ENCODE data around the gene ZNF429. TPM values are rescaled to one million over a fixed set of nuclear protein-coding genes. Genes with fewer than 3 reads are reported as not detected.

ZNF429 gene
- total RNA-seq, 1 donor from 2014 or later, result 12.7 TPM

DNA sequence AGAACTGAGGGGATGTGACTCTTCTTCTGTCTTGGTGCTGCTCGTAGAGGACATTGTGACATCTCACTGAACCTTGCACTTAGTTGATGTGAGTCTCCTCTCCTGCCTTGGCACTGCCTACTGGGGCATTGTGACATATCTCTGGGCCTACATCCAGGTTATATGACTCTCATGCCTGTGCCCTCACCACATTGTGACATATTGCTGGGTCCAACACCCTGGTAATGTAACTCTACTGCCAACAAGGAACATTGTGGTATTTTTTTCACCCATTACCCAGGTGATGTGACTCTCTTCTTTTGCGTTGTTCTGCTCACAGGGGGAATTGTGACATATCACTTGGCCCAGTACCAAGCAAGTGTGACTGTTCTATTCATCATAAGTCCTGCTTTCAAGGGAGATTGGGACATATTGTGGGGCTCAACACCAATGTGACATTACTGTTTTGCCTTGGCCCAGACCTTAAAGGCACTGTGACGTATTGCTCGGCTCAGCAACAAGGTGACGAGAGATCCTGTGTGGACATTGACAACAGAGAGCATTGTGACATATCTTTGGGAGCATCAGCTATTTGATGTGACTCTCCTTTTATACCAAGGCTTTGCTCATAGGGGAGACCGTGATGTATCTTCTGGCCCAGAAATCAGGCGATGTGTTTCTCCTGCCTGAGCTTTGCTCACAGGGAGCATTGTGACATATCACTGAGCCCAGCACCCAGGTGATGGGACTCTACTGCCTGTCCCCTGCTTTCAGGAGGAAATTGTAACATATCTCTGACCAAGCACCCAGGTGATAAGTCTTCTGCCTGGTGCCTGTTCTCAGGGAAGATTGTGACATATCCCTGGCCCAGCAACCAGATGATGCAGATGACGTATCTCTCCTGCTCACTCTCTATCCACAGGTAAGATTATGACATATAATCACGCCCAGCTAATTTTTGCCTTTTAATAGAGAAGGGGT is 12.2 kb upstream of the ZNF429 start:
- H3K36me3 Mint-ChIP-seq (ENCODE audit: low read depth, unreplicated experiment), result peaks cover 2% of the 10 kb centered on the region
- Histone ChIP-seq H3K9ac (ENCODE audit: low read length) (no peak overlapping the region), H3K4me3 (ENCODE audit: insufficient read depth, low read depth, low read length) (no peak overlapping the region), H2AFZ (ENCODE audit: low read depth, low read length) (no peak overlapping the region), H3K27ac (ENCODE audit: low read depth, low read length) (no peak overlapping the region), H4K20me1 (ENCODE audit: insufficient read depth, low read length) (no peaks in the 10 kb centered on the region), H3K36me3 (ENCODE audit: insufficient read depth, low read length) (no peaks in the 10 kb centered on the region), H3K4me1 (ENCODE audit: insufficient read depth, low read length) (no peaks in the 10 kb centered on the region), H3K79me2 (ENCODE audit: insufficient read depth, low read length) (no peaks in the 10 kb centered on the region), H3K27me3 (ENCODE audit: insufficient read depth, low read length) (no peaks in the 10 kb centered on the region), H3K9me3 (ENCODE audit: insufficient read depth, low read depth, low read length) (peaks cover 7% of the 10 kb centered on the region), H3K4me2 (ENCODE audit: low read length) (no peak overlapping the region)
- no peaks in the 10 kb centered on the region for H3K4me1 Mint-ChIP-seq (ENCODE audit: low read depth, unreplicated experiment)
- peaks cover 37% of the 10 kb centered on the region for H3K9me3 Mint-ChIP-seq (ENCODE audit: unreplicated experiment)
- FAIRE-seq (no peak), DNase-seq (ENCODE audit: low read depth) (no peak)
- TF ChIP-seq, protein P1, sequence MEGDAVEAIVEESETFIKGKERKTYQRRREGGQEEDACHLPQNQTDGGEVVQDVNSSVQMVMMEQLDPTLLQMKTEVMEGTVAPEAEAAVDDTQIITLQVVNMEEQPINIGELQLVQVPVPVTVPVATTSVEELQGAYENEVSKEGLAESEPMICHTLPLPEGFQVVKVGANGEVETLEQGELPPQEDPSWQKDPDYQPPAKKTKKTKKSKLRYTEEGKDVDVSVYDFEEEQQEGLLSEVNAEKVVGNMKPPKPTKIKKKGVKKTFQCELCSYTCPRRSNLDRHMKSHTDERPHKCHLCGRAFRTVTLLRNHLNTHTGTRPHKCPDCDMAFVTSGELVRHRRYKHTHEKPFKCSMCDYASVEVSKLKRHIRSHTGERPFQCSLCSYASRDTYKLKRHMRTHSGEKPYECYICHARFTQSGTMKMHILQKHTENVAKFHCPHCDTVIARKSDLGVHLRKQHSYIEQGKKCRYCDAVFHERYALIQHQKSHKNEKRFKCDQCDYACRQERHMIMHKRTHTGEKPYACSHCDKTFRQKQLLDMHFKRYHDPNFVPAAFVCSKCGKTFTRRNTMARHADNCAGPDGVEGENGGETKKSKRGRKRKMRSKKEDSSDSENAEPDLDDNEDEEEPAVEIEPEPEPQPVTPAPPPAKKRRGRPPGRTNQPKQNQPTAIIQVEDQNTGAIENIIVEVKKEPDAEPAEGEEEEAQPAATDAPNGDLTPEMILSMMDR (IDR thresholded peaks at IDR 0.05; ENCODE audit: insufficient read depth, low read depth, low read length), result no peak
- TF ChIP-seq EZH2 (IDR thresholded peaks at IDR 0.05; ENCODE audit: insufficient read depth, low read length), result no peak
- no peak overlapping the region for H3K27ac Mint-ChIP-seq (ENCODE audit: unreplicated experiment)
- H3K4me3 Mint-ChIP-seq (ENCODE audit: unreplicated experiment), result no peak overlapping the region
- H3K27me3 Mint-ChIP-seq (ENCODE audit: low read depth, unreplicated experiment), result no peaks in the 10 kb centered on the region

DNA sequence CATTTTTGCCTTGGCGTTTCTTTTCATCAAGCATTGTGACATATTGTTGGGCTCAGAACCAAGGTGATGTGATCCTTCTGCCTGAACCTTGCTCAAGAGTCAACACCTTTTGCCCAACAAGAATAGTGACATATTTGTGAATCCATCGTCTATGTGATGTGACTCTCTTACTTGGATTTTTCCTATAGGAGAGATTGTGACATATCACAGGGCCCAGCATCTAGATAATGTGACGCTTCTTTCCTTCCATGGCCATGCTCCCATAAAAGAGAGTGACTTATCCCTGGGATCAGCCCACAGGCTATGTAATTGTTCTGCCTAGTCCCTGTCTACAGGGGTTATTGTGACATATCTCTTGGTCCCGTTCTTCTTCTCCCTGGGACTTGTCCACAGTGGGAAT is 8.5 kb upstream of the ZNF429 start:
- no peaks in the 10 kb centered on the region for H3K4me1 Mint-ChIP-seq (ENCODE audit: low read depth, unreplicated experiment)
- Histone ChIP-seq H3K9ac (ENCODE audit: low read length) (no peak overlapping the region), H4K20me1 (ENCODE audit: insufficient read depth, low read length) (no peaks in the 10 kb centered on the region), H3K27me3 (ENCODE audit: insufficient read depth, low read length) (no peaks in the 10 kb centered on the region), H3K4me2 (ENCODE audit: low read length) (no peak overlapping the region), H3K79me2 (ENCODE audit: insufficient read depth, low read length) (no peaks in the 10 kb centered on the region), H3K36me3 (ENCODE audit: insufficient read depth, low read length) (no peaks in the 10 kb centered on the region), H3K4me3 (ENCODE audit: insufficient read depth, low read depth, low read length) (no peak overlapping the region), H3K9me3 (ENCODE audit: insufficient read depth, low read depth, low read length) (peaks cover 4% of the 10 kb centered on the region), H3K27ac (ENCODE audit: low read depth, low read length) (no peak overlapping the region), H2AFZ (ENCODE audit: low read depth, low read length) (no peak overlapping the region), H3K4me1 (ENCODE audit: insufficient read depth, low read length) (no peaks in the 10 kb centered on the region)
- no peaks in the 10 kb centered on the region for H3K27me3 Mint-ChIP-seq (ENCODE audit: low read depth, unreplicated experiment)
- no peak for TF ChIP-seq EZH2 (IDR thresholded peaks at IDR 0.05; ENCODE audit: insufficient read depth, low read length)
- TF ChIP-seq, protein P1 (IDR thresholded peaks at IDR 0.05; ENCODE audit: insufficient read depth, low read depth, low read length), result no peak
- no peak overlapping the region for H3K27ac Mint-ChIP-seq (ENCODE audit: unreplicated experiment)
- DNase-seq (ENCODE audit: low read depth) (no peak), FAIRE-seq (no peak)
- H3K36me3 Mint-ChIP-seq (ENCODE audit: low read depth, unreplicated experiment), result peaks cover 2% of the 10 kb centered on the region
- peaks cover 25% of the 10 kb centered on the region for H3K9me3 Mint-ChIP-seq (ENCODE audit: unreplicated experiment)
- no peak overlapping the region for H3K4me3 Mint-ChIP-seq (ENCODE audit: unreplicated experiment)

DNA sequence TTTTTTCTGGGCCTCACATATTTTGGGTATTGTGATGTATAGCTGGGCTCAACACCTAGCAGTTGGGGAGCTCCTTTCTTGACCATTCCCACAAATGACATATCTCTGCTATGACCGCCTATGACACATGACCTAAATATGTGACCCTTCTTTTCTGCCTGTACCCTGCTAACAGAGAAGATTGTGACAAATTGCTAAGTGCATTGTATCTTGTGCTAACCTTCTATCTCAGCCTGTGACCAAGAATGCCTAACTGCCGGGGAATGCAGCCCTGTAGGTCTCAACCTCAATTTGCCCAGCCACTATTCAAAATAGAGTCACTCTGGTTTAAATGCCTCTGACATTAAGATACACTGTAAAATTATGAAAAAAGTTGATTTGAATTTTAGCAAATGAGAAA is 6.8 kb upstream of the ZNF429 start:
- TF ChIP-seq, protein P1 (IDR thresholded peaks at IDR 0.05; ENCODE audit: insufficient read depth, low read depth, low read length), result no peak
- no peak for TF ChIP-seq EZH2 (IDR thresholded peaks at IDR 0.05; ENCODE audit: insufficient read depth, low read length)

More for the DNA sequence above, 6.8 kb upstream of the ZNF429 start:
- Mint-ChIP-seq H3K36me3 (ENCODE audit: low read depth, unreplicated experiment) (peaks cover 2% of the 10 kb centered on the region), H3K4me1 (ENCODE audit: low read depth, unreplicated experiment) (no peaks in the 10 kb centered on the region), H3K4me3 (ENCODE audit: unreplicated experiment) (no peak overlapping the region), H3K9me3 (ENCODE audit: unreplicated experiment) (peaks cover 27% of the 10 kb centered on the region), H3K27me3 (ENCODE audit: low read depth, unreplicated experiment) (no peaks in the 10 kb centered on the region), H3K27ac (ENCODE audit: unreplicated experiment) (no peak overlapping the region)
- FAIRE-seq (no peak), DNase-seq (ENCODE audit: low read depth) (peak; percentile 8)
- Histone ChIP-seq H3K36me3 (ENCODE audit: insufficient read depth, low read length) (no peaks in the 10 kb centered on the region), H2AFZ (ENCODE audit: low read depth, low read length) (no peak overlapping the region), H3K27ac (ENCODE audit: low read depth, low read length) (no peak overlapping the region), H3K4me1 (ENCODE audit: insufficient read depth, low read length) (no peaks in the 10 kb centered on the region), H4K20me1 (ENCODE audit: insufficient read depth, low read length) (no peaks in the 10 kb centered on the region), H3K27me3 (ENCODE audit: insufficient read depth, low read length) (no peaks in the 10 kb centered on the region), H3K9ac (ENCODE audit: low read length) (no peak overlapping the region), H3K4me3 (ENCODE audit: insufficient read depth, low read depth, low read length) (no peak overlapping the region), H3K79me2 (ENCODE audit: insufficient read depth, low read length) (no peaks in the 10 kb centered on the region), H3K4me2 (ENCODE audit: low read length) (no peak overlapping the region), H3K9me3 (ENCODE audit: insufficient read depth, low read depth, low read length) (no peaks in the 10 kb centered on the region)
